Suppressor macrophage treated with lipopolysaccharide for 1 hour (primary cell): Measurements from ENCODE around the gene OR13H1.
"Not testable (repeated sequence)": the region's sequence is repeated elsewhere in the genome, so short reads cannot be mapped to it uniquely, and the experiment has no call there.

ENCODE experiments used
- DNase-seq, 3 donors: peaks; one replicate each; pipeline ENCODE4 v3.0.0-alpha.2; 2020 to 2022

OR13H1 gene, protein sequence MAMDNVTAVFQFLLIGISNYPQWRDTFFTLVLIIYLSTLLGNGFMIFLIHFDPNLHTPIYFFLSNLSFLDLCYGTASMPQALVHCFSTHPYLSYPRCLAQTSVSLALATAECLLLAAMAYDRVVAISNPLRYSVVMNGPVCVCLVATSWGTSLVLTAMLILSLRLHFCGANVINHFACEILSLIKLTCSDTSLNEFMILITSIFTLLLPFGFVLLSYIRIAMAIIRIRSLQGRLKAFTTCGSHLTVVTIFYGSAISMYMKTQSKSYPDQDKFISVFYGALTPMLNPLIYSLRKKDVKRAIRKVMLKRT

DNA sequence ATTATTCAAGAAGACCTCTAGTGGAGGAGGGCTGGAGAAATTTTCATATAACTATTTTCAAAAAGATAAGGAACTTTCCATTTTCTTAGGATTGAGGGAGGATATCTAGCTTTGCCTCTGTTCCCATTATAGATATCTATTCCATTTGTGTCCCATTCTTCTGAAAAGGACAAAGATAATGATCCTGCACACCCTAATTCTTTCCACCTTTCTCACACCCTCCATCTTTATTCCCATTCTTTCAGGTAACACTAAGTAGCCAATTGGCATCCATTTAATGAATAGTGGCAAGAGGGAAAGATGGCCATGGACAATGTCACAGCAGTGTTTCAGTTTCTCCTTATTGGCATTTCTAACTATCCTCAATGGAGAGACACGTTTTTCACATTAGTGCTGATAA, at the start of gene OR13H1:
Gene OR13H1 (plus strand): TSS at position 301 of the 400 bp plus-strand sequence. CDS start 0 bp downstream, at position 301.
- no peak for DNase-seq

DNA sequence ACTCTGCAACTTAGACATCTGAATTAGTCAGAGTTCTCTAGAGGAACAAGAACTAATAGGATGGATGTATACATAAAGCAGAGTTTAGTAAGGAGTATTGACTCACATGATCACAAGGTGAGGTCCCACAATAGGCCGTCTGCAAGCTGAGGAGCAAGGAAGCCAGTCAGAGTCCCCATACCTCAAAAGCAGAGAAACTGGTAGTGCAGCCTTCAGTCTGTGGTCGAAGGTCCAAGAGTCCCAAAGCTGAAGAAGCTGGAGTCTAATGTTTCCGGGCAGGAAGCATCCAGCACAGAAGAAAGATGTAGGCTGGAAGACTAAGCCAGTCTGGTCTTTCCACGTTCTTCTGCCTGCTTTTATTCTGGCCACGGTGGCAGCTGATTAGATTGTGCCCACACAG, 42.3 kb upstream of the OR13H1 start:
- DNase-seq, result not testable (repeated sequence)

DNA sequence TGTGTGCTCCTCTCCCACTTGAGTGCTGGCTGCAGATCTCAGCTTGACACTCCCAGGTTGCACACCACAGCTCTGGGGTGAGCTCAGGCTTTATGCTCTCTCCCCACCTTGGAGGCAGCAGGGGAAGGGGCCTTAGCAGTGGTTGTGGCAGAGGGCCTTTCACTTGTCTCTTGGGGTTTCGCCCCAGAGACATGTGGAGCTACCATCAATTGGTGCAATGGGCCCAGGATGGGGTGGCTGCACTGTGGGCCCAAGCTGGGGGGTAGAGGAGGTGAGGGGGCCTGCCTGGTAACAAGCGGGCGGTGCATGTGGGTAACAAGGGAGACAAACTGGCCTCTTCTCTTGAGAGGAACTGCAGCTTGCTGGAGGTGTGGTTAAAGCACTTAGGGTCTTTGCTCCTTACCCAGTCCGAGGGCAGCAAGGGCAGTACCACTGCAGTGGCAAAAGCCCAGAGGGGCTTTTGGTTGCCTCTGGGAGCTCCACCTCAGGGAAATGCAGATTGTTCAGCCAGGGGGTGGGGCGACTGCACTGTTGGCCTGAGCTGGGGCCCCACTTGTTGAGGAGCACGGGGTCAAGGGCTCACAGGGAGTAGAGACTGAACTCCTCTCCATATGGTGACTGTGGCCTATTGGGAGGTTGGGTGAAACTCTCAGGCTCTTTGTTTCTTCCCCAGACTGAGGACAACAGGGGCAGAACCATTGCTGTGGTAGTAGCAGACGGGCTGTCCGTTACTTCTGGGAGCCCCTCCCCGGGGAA, 30.5 kb upstream of the OR13H1 start:
- no peak for DNase-seq

DNA sequence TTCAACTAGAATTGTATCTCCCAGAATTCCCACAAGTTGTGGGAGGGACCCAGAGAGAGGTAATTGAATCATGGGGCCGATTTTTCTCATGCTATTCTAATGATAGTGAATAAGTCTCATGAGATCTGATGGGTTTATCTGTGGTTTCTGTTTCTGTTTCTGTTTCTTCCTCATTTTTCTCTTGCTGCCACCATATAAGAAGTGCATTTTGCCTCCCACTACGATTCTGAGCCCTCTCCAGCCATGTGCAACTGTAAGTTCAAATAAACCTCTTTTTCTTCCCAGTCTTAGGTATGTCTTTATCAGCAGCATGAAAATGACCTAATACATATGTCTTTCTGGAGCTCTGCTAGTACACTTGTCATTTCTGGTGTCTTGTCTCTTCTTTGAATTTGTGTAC, 22.1 kb upstream of the OR13H1 start:
- DNase-seq, result no peak

DNA sequence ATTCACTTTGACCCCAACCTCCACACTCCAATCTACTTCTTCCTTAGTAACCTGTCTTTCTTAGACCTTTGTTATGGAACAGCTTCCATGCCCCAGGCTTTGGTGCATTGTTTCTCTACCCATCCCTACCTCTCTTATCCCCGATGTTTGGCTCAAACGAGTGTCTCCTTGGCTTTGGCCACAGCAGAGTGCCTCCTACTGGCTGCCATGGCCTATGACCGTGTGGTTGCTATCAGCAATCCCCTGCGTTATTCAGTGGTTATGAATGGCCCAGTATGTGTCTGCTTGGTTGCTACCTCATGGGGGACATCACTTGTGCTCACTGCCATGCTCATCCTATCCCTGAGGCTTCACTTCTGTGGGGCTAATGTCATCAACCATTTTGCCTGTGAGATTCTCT, 344 bp downstream of the OR13H1 start:
- DNase-seq, result no peak

DNA sequence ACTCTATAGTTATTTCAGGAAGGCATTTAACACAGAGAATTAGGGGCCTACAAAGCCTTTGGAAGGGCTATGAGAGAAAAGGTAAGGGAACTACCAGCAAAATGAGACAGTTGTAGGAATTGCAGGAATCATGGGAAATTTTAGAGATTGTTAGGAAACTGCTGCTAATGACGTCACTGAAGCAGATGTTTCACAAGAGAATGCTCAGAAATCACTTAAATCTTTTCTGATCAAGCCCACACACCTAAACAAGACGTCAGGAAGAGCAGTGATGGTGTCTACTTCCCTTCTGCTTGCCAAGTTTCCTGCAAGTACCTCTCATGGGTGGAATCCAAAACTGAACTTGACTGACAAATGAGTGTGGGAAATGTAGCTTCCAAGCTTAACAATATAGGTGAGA, 5.1 kb downstream of the OR13H1 start:
- DNase-seq, result no peak

DNA sequence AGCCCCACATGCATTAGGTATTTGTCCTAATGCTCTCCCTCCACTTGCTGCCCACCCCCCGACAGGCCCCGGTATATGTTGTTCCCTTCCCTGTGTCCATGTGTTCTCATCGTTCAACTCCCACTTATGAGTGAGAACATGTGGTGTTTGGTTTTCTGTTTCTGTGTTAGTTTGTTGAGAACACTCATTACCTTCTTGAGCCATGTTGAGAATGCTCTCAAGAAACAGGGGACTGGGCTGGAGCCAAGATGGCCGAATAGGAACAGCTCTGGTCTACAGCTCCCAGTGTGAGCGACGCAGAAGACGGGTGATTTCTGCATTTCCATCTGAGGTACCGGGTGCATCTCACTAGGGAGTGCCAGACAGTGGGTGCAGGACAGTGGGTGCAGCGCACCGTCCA, 8.6 kb downstream of the OR13H1 start:
- DNase-seq, result not testable (repeated sequence)

DNA sequence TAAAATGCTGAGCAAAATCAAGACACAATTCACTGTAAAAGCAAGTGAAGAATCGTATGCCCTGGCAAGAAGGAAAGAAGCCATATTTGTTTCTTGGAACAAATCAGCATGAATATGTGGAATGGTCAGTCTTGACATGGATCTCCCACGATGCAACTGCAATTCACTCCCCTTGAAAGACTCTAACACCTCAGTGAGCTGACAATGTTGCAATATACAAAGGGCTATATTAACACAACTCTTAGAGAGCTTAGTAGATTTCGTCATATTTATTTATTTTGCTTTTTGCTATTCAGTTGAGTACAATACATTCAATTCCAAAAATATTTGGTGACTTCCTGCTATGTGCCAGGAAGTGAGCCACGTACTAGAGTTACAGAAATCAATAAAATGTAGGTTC, 14.7 kb downstream of the OR13H1 start:
- DNase-seq, result no peak

DNA sequence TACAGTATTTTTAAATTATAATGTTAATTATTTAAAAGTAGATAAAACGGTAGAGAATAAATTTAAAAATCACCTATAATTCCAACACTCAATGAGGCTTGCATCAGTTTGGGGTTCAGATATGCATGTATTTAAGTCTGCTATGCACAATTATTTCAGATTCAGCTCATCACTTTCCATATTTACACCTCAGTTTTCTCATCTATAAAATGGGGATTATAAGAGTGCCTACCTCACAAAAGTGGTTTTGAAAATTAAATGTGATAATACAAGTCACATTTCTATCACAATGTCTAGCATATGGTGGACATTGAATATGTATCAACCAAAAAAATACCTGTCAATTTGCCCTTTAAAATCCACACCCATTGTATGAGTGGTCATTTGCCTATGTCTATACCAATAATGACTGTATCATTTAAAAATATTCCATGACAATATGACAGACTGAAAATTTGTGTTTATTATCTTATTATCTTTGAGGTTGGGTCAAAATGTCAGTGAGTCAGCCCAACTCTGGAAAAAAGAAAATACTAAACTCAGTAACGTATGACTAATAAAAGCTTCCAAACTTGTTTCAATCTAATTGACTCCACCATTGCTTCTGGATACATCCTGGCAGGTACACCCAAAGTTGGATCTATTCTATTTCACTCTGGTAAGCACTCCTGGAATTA, 20.8 kb downstream of the OR13H1 start:
- DNase-seq, result no peak

DNA sequence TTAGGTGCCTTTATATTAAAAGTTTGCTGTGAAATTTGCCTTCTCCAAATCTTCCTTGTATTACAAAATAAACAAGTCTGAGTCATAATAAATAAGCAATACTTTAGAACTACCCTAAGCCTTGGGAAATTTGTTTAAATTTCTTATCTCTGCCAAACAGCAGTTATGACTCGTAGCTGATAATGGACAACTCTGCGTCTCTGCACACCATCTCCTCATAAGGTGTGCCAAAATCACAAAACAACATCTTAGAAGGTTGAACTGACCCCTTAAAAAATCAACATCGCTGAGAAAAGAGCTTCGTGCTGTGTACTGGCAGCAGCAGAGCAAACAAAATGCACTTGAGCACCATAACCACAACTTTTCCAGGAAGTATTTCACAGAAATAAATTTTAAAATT, 22.0 kb downstream of the OR13H1 start:
- no peak for DNase-seq

DNA sequence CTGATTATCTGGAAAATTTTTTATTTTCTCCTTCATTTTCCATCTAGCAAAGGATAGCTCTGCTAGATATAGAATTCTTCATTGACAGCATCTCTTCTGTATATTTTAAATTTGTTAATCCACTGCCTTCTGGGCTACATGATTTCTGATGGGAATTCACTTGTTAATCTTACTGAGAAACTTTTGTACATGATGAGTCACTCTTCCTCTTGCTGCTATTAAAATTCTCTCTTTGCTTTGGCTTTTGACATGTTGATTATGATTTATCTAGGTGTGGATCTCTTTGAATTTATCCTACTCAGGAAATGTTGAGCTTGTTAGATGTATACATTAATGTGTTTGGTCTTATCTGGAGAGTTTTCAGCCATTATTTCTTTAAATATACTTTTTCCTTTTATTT, 27.5 kb downstream of the OR13H1 start:
- no peak for DNase-seq

DNA sequence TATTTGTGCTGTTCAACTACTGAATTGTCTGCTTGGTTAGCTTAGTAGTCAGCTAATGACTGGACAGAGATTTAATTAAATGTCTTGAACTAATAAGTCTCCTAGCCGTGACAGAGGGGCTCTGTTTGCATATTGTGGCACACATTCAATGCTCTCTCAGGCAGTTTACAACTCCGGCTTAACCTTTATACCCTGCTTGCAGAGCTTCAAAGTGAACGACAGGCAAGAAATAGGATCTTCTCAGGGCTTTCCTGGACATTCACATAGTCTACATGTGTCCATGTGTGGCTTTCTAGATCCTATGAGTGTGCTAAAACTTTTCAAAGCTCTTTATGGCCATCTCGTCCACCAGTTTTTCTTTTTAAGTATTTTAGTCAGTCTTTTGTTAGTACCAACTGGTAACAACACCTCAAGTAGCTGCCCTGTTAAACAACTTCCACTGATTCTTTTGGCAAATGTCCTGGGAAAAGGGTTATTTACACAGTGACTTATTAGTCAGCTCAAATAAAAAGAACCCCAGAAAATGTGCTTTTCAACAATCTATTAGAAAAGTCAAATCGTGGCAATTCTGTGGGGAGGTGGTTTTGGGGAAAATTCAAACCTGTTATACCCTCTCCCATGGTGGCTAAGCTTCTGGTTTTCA, 28.6 kb downstream of the OR13H1 start:
- no peak for DNase-seq

DNA sequence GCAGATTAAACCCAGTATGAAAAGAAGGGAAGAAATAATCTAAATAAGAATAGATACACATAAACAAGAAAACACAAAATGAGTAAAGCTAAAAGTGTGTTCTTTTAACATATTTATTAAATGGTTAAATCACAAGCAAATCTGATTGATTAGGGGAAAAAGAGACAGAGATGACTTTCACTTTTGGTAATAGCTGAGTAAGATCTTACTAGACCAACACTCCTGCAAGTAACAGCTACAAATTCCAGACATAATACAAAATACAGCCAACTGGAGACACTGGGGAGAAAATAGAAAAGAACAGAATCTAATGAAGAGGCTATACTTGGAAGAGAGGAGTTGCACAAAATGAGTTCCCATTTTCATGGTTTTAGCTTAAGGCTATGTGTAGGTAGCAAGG, 33.5 kb downstream of the OR13H1 start:
- no peak for DNase-seq

DNA sequence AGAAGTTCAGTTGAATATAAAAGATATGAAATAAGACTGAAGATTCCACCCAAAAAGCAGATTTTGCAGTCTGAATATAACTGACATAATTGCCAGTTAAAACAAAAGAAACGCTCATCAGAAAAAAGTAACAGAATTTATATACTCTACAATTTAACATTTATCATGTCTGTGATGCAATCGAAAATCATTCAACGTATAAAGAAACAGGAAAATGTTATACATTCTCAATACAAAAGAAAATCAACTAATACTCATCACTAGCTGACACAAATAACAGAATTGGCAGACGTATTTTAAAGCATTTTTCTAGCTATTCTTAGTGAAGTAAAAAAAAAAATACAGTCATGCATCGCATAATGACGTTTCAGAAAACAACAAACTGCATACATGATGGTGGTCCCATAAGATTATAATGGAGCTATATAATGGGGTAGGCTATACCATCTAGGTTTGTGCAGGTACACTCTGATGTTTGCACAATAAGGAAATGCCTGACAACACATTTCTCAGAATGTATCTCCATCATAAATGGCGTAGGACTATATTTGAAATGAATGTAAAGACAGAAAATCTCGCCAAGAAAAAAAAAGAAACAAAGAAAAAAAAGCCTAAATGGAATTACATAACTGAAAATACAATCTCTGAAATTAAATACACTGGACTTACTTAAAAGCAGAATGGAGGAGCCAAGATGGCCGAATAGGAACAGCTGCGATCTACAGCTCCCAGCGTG, 34.3 kb downstream of the OR13H1 start:
- DNase-seq, result no peak

DNA sequence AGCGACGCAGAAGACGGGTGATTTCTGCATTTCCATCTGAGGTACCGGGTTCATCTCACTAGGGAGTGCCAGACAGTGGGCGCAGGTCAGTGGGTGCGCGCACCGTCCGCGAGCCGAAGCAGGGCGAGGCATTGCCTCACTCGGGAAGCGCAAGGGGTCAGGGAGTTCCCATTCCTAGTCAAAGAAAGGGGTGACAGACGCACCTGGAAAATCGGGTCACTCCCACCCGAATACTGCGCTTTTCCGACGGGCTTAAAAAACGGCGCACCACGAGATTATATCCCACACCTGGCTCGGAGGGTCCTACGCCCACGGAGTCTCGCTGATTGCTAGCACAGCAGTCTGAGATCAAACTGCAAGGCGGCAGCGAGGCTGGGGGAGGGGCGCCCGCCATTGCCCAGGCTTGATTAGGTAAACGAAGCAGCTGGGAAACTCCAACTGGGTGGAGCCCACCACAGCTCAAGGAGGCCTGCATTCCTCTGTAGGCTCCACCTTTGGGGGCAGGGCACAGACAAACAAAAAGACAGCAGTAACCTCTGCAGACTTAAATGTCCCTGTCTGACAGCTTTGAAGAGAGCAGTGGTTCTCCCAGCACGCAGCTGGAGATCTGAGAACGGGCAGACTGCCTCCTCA, 35.0 kb downstream of the OR13H1 start:
- not testable (repeated sequence) for DNase-seq

DNA sequence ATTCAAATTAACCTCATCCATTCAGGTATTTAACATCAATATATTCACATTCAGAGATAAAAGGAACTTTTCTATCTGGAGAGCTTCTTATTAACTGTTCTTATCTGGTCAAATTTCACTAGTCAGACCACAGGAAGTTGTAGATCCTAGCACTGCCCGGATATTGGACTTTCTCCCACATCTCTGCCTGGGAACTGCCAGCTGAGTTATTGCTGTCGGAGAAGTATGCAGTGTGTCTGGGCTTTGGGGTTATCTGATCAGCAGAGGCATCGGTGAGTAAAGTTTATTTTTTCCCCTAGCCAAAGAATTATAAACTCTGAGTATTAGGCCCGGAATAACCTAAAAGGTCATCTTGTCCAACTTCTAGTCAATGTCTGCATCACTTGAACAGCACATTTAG, 45.1 kb downstream of the OR13H1 start:
- no peak for DNase-seq
